GM18520 (cell line): Measurements from ENCODE around the gene BSN.

ENCODE experiments used
- ATAC-seq: cut with Tn5 transposase; IDR thresholded peaks from one replicate; pipeline ENCODE4 v1.9.1; 2021; ENCODE audit not compliant: unreplicated experiment

BSN gene

GRCh38 chr3:49602049-49602554, 47.8 kb downstream of the BSN start:
- ATAC-seq, result no peak

GRCh38 chr3:49602877-49603411, 48.7 kb downstream of the BSN start:
- ATAC-seq, result no peak

- ATAC-seq, result no peak
These were observed 52.1 kb downstream of the BSN start for GRCh38 chr3:49606427-49606826.

- no peak for ATAC-seq
These were observed 52.9 kb downstream of the BSN start for GRCh38 chr3:49607105-49607591.

GRCh38 chr3:49607796-49608195, 53.5 kb downstream of the BSN start:
- ATAC-seq, result no peak

- no peak for ATAC-seq
These were observed 55.0 kb downstream of the BSN start for GRCh38 chr3:49609314-49609713.

GRCh38 chr3:49609815-49610214, 55.5 kb downstream of the BSN start:
- ATAC-seq, result no peak

GRCh38 chr3:49610666-49611280, 56.5 kb downstream of the BSN start:
- ATAC-seq, result no peak

- no peak for ATAC-seq
These were observed 57.0 kb downstream of the BSN start for GRCh38 chr3:49611291-49611690.

GRCh38 chr3:49611719-49612118, 57.4 kb downstream of the BSN start:
- ATAC-seq, result no peak

GRCh38 chr3:49614936-49615335, 60.7 kb downstream of the BSN start:
- ATAC-seq, result no peak

- ATAC-seq, result no peak
These were observed 61.8 kb downstream of the BSN start for GRCh38 chr3:49616061-49616460.

- no peak for ATAC-seq
These were observed 62.2 kb downstream of the BSN start for GRCh38 chr3:49616491-49616941.

GRCh38 chr3:49617390-49618013, 63.2 kb downstream of the BSN start:
- no peak for ATAC-seq

GRCh38 chr3:49618412-49618811, 64.1 kb downstream of the BSN start:
- no peak for ATAC-seq

- ATAC-seq, result no peak
These were observed 65.4 kb downstream of the BSN start for GRCh38 chr3:49619649-49620048.

GRCh38 chr3:49620728-49621127, 66.5 kb downstream of the BSN start:
- ATAC-seq, result no peak

GRCh38 chr3:49623071-49623470, 68.8 kb downstream of the BSN start:
- no peak for ATAC-seq

- no peak for ATAC-seq
These were observed 70.8 kb downstream of the BSN start for GRCh38 chr3:49625071-49625470.

GRCh38 chr3:49626101-49626581, 71.9 kb downstream of the BSN start:
- ATAC-seq, result no peak

- no peak for ATAC-seq
These were observed 72.5 kb downstream of the BSN start for GRCh38 chr3:49626796-49627195.

- no peak for ATAC-seq
These were observed 73.4 kb downstream of the BSN start for GRCh38 chr3:49627634-49628033.
